GM18951 (cell line): ENCODE measurements around the gene VDAC2.

Experiments
- POLR2A ChIP-seq: IDR thresholded peaks from 4 replicates; pipeline ENCODE4 v1.6.1; 2011; ENCODE audit warnings: mild to moderate bottlenecking; ENCODE audit not compliant: insufficient read length, insufficient read depth; ENCODE audit errors: extremely low read depth
- in situ Hi-C: fragments of 300-500 bp; cut with MboI; formaldehyde crosslinking; loops from one replicate; pipeline ENCODE4 v1.12.0; 2022; ENCODE audit warnings: low sequenced_read_pairs, mixed read lengths, inconsistent platforms; ENCODE audit not compliant: unreplicated experiment

The VDAC2 gene

GRCh38 chr10:75261813-75262705 lies 51.5 kb downstream of the VDAC2 start:
- in situ Hi-C loops: no loop called here

GRCh38 chr10:75263806-75264205 lies 53.2 kb downstream of the VDAC2 start:
- TF ChIP-seq POLR2A: no peak
- in situ Hi-C loops: no loop called here

More at GRCh38 chr10:75261813-75262705, 51.5 kb downstream of the VDAC2 start:
- no peak for TF ChIP-seq POLR2A

GRCh38 chr10:75265856-75266255 lies 55.3 kb downstream of the VDAC2 start:
- in situ Hi-C loops: no loop called here
- TF ChIP-seq POLR2A: no peak

GRCh38 chr10:75266945-75267344 lies 56.3 kb downstream of the VDAC2 start:
- in situ Hi-C loops: no loop called here
- TF ChIP-seq POLR2A: no peak

- TF ChIP-seq POLR2A: no peak
- in situ Hi-C loops: no loop called here
Observed at GRCh38 chr10:75269605-75270004, 59.0 kb downstream of the VDAC2 start.

GRCh38 chr10:75272094-75272493 lies 61.5 kb downstream of the VDAC2 start:
- in situ Hi-C loops: no loop called here
- TF ChIP-seq POLR2A: no peak

GRCh38 chr10:75272896-75273295 lies 62.3 kb downstream of the VDAC2 start:
- in situ Hi-C loops: no loop called here
- no peak for TF ChIP-seq POLR2A

GRCh38 chr10:75276069-75276872 lies 65.7 kb downstream of the VDAC2 start:
- in situ Hi-C loops: no loop called here
- TF ChIP-seq POLR2A: no peak

GRCh38 chr10:75280236-75280635 lies 69.6 kb downstream of the VDAC2 start:
- in situ Hi-C loops: no loop called here
- no peak for TF ChIP-seq POLR2A
